Prostate gland (tissue), 2 donors: ENCODE measurements around the gene SUN1.

Source experiments
- POLR2A ChIP-seq: fragments of 450-650 bp; IDR thresholded peaks from one replicate; pipeline ENCODE4 v1.6.1; 2016; ENCODE audit warnings: antibody characterized with exemption, mild to moderate bottlenecking
- POLR2AphosphoS5 ChIP-seq: sonication (generic); formaldehyde crosslinking; IDR thresholded peaks from one replicate; pipeline ENCODE4 v1.6.1; 2017; ENCODE audit warnings: antibody characterized with exemption
- TF ChIP-seq, protein P1 (sequence below), 4 experiments: fragments of 200-600 bp in 2 of 4; fragments of 450-650 bp in 2 of 4; sonication (generic) in 2 of 4; IDR thresholded peaks; 1 replicate in 3 of 4; 2 replicates in 1 of 4; pipeline ENCODE4 v1.5.1; 2016 to 2019; ENCODE audit warnings: antibody characterized with exemption in 4 of 4, mild to moderate bottlenecking in 2 of 4, moderate library complexity in 2 of 4

DNA sequence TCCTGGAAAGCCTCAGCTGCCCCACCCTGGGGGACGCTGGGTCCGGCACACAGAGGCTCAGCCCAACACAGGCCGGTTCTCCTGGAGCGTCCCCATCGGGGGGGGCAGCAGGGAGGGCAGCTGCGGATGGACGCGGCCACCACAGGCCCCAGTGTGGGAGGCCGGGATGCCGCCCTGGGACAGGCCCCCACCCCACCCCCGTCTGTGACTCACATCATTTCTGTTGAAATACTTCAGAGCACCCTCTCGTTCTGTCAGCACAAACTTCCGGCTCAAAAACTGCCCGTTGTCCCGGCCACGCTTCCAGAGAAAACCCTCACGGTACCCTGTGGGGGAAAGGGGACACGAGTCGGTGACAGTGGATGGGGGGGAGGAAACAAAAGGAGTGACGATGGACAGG, 72.6 kb downstream of the SUN1 start:
- TF ChIP-seq, protein P1, sequence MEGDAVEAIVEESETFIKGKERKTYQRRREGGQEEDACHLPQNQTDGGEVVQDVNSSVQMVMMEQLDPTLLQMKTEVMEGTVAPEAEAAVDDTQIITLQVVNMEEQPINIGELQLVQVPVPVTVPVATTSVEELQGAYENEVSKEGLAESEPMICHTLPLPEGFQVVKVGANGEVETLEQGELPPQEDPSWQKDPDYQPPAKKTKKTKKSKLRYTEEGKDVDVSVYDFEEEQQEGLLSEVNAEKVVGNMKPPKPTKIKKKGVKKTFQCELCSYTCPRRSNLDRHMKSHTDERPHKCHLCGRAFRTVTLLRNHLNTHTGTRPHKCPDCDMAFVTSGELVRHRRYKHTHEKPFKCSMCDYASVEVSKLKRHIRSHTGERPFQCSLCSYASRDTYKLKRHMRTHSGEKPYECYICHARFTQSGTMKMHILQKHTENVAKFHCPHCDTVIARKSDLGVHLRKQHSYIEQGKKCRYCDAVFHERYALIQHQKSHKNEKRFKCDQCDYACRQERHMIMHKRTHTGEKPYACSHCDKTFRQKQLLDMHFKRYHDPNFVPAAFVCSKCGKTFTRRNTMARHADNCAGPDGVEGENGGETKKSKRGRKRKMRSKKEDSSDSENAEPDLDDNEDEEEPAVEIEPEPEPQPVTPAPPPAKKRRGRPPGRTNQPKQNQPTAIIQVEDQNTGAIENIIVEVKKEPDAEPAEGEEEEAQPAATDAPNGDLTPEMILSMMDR (IDR thresholded peaks at IDR 0.05): no peak
- TF ChIP-seq POLR2A (no peak), POLR2AphosphoS5 (no peak)
